Caki2 (cell line): ENCODE measurements around the gene SIGLEC7. TPM values are rescaled to one million over a fixed set of nuclear protein-coding genes. Genes with fewer than 3 reads are reported as not detected.
"Not testable (repeated sequence)": the region's sequence is repeated elsewhere in the genome, so short reads cannot be mapped to it uniquely, and the experiment has no call there.

Source experiments
- DNase-seq: peaks from one replicate; pipeline ENCODE4 v3.0.0-alpha.2; 2015; ENCODE audit warnings: low read depth
- in situ Hi-C: cut with HindIII; loops from 2 replicates; pipeline ENCODE4 v1.10.0; 2016; ENCODE audit warnings: low sequenced_read_pairs, low pct_unique_long_range_greater_than_20kb, mixed read lengths
- total RNA-seq: library from RNA; depleted of rRNA; stranded (reverse); fragments of >200 nt; shearing (Covaris generic); gene quantifications from 2 replicates; pipeline ENCODE4 v1.2.3, GENCODE V29; 2014; ENCODE audit warnings: low replicate concordance

SIGLEC7 gene
- total RNA-seq, 1 experiment from 2014 or later: not detected

DNA sequence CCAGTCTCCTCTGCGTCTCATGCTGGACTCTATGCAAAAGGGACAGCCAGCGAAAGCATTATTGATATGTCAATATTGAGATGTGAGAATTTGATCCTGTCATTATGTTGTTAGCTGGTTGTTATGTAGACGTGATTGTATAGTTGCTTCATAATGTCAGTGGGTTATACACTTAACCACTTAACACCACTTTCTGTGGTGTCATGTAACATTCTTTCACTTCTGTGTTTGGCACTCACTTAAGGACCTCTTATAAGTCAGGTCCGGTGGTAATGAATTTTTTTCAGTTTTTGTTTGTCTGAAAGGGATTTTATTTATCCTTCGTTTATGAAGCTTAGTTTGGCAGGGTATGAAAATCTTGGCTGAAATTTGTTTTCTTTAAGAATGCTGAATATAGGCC, 7.1 kb upstream of the SIGLEC7 start:
- in situ Hi-C loops: no loop called here
- DNase-seq: no peak

DNA sequence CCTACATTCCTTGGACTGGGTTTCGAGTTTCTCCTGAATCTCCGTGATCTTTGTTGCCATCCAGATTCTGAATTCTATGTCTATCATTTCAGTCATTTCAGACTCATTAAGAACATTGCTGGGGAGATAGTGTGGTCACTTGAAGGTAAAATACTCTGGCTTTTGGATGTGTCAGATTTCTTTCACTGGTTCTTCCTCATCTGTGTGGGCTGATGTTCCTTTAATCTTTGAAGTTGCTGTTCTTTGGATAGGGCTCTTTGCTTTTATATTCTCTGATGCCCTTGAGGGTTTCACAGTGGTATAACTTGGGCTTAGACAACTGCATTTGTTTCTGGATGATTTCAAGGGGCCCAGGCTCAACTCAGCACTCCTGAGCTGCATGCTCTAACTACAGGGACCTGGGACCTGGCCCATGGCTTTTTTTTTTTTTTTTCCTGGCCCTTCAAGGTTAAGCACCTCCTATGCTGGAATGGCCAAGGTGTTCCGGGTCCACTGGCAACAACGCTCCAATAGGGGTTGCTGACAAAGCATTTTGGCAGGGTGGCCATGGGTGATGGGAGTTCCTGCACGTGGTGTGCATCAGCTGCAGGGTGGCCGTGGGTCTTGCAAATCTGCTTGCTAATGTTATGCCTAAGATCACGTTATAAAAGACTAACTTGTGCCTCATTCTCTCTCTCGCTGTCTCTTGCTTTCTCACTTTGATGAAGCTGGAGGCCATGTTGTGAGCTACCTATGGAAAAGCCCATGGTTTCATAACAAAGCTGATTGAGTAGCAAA, 5.9 kb upstream of the SIGLEC7 start:
- no peak for DNase-seq
- in situ Hi-C loops: no loop called here

DNA sequence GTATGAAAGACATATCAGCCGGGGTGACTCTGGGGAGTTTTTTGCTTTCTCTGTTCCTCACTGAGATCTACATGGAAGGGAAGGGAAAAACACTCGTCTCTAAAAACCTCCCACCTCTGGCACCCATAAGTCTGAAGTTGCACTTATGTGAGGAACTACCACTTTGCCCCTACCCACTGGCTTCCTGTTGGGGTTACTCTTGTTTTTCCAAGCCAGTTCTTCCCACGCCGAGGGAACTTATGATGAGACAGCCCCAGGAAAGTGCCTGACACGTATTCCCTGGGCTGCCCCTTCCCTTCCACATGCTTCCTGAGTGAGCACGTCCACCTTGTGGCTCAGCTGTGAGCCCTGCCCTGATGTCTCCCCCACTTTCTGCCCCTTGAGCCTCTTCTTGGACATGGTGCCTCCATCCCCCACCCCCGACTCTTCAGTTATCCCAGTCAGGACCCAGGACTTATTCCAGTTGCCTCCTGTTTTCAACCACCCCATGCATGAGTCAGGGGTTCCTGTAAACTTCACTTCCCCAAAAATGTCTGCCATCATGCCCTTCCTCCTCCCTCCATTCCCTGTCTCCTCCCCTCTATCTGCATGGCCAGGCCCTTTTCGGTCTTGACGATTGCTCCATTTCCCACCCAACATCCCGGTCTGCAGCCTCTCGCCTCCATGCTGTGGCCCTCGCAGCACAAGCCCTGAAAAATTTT, 5.1 kb upstream of the SIGLEC7 start:
- in situ Hi-C loops: no loop called here
- no peak for DNase-seq

DNA sequence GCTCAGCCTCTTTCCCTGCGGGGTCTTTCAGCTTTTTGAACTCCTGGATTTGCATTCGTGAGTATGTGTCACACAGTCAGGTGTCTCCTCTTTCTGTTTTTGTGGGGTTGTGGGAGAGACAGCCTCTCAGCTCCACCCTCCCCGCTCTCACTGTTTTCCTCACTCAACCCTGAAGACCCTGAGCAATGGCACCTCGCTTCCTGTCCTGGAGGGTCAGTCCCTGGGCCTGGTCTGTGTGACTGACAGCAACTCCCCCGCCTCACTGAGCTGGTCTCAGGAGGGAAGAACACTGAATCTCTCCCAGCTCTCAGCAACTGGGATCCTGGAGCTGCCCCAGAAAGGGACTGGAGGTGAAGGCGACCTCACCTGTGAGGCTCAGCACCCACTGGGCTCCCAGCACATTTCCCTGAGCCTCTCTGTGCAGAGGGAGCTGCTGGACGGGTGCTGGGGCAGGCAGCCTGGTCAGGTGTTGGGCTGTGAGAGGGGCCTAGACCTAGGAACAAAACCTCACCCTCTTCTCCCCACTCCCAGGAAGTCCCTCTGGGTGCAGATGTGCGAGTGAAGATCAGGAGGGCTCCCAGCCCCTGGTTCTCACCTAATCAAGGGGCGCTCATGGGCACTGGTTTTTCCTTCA, 4.2 kb upstream of the SIGLEC7 start:
- in situ Hi-C loops: no loop called here
- no peak for DNase-seq

DNA sequence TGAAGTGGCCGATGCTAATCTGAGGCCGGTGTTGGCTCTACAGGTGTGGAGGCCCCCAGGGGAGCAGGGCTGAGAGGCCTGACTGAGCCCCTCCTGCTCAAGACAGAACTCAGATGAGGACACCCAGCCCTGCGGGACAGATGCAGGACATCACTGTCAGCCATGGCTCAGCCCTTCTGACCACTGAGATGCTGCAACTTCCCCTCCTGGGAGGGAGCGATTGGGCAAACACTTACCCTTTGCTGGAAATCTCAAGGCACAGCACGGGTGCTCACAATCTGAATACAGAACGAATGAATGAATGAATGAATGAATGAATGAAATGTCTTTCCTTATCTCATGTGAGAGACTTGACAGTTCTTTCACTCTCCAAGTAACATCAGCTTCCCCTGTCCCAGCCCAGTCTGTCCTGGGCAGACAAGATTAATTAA, 3.5 kb upstream of the SIGLEC7 start:
- in situ Hi-C loops: no loop called here

DNA sequence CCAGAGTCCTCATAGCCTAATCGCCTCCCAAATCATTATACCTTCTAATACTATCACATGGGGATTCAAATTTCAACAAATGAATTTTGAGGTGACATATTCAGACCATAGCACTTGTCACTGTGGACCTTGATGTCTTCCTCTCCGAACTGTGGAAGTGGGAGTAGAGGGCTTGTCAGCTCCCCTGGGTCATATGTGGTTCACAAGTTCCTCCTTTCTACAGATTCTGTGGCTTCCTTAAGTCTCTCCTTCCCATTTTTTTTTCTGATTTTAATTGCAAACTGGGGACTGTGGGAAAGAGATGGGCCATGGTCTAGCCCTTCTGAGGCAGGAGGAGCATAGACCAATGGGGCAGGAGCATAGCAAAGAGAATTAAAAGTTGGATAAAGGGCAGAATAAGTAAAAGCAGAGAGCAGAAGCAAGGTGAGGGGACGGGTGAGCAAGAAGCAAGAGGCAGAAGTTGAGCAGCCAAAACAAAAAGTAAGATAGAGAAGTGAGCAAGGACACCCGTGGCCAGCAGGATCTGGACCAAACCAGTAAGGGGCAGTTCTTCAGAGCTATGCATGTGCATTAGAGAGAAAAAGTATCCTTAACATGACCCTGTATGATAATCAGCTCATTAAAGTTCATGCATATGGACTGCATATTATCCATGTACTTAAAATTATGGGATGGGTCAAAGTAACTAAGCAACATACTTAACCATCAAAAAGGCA, 2.6 kb upstream of the SIGLEC7 start:
- in situ Hi-C loops: no loop called here
- DNase-seq: no peak

More for the DNA sequence above, 3.5 kb upstream of the SIGLEC7 start:
- no peak for DNase-seq

DNA sequence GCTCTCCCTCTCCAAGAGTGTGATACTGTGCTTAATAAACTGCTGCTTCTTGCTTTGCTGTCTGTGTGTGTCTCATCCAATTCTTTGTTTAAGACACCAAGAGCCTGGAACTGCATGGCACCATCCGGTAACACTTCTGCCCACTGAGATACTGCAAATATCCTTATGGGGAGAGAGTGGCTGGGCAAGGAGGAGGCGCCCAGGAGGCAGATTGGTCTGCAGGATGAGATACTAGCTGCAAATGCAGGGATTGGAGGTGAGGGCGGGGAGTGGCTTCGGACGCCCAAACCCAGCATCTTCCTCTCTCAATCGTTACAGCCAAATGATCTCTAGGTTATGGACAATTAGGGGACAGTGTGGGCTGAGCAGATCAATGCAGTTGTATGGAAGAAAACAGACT, 1.7 kb upstream of the SIGLEC7 start:
- no peak for DNase-seq
- in situ Hi-C loops: no loop called here

DNA sequence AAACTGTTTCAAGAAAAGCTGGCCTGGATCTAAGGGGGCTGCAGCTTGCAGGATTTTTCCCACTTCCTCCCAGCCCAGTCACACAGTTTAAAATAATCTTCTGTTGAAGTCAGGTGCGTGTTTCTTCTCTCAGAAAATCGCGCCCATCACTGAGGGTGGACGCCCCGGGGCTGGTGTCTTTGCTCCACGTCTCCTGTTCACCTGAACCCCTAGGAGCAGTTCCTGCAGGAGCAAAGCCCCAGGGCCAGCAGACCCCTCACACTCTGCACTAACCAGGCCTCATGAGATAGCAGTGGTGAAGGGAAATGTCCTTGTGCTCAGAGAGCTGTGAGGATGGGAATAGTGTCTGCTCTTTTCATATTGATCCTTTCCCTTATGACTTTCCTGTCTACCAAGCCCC, 920 bp upstream of the SIGLEC7 start:
- DNase-seq: no peak
- in situ Hi-C loops: no loop called here

DNA sequence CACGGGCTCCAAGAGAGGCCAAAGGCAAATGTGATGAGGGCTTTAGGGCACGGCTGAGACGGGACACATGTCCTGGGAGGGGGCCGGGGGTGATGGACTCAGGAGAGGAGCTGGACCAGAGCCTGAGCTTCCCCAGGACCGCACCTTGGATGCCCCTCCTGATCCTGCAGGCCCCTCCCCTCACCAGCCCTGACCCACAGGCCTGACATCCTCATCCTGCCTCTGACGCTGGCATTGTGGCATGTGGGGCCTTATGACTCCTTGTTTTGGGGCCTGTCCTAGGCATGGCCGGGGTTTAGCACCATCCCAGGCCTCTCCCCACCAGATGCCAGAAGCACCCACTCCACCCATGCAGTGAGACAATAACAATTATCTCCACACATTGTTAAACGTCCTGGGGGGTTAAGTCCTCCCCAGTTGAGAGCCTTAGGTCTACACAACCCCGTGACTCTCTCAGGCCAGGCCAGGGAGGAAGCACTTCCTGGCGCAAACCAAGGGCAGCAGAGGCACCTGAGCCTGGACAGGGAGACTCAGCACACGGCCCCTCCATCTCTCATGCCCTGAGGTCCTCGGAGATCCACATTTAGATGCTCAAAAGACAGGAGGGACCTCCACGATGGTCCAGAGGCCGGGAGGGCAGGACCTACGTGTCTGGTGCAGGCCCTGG, 841 bp downstream of the SIGLEC7 start:
- DNase-seq, in situ Hi-C loops: not testable (repeated sequence)

DNA sequence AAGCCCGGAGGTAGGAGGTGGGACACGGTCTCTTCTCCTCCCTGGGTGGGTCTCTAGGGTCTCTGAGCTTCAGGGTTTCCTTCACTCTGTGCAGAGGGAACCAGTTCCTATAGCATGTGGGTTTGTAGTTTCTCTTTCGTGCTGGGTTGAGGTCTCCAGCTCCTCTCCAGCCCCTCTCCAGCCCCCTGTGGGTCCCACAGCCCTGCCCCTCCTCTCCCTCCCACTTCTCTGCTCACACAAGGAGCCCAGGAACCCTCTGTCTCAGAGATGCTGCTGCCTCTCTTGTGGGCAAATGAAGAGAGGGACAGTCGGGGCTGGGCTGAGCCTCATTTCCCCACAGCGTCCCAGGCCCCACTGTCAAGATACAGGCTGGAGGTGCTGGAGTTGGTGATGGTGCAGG, 1.4 kb downstream of the SIGLEC7 start:
- DNase-seq: no peak
- in situ Hi-C loops: no loop called here

DNA sequence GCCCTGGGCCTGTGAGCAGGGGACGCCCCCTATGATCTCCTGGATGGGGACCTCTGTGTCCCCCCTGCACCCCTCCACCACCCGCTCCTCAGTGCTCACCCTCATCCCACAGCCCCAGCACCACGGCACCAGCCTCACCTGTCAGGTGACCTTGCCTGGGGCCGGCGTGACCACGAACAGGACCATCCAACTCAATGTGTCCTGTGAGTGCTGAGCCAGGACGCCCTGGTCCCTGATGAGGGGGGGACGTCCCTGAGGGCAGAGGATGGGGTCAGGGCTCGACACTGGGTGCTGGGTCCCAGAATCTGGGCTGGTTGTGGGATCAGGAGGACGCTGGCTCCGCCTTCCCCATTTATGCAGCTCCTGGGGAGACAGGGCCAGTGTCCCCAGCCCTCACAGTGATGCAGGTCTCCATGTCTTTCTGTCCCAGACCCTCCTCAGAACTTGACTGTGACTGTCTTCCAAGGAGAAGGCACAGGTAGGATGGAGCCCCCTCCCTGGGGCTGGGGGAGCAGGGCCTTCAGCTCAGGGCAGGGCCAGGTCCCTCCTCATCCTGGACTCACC, 2.5 kb downstream of the SIGLEC7 start:
- in situ Hi-C loops: no loop called here
- no peak for DNase-seq

DNA sequence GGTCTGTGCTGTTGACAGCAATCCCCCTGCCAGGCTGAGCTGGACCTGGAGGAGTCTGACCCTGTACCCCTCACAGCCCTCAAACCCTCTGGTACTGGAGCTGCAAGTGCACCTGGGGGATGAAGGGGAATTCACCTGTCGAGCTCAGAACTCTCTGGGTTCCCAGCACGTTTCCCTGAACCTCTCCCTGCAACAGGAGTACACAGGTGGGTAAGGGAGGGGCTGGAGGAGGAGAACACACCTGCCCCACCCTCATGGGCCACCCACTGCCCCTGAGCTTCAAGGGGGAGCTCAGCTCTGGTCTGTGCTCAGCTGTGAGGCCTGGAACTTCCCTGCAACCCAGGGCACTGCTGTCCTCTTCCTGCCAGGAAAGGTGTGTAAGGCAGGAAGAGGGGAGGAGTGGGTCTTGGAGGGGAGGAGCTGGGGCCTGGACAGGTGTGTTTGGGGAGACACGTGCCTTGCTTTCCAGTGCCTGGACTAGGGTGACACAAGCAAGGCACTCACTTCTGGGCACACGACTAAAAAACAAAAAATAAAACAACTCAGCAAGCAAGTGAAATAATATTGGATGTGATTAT, 3.9 kb downstream of the SIGLEC7 start:
- no peak for DNase-seq
- in situ Hi-C loops: no loop called here

DNA sequence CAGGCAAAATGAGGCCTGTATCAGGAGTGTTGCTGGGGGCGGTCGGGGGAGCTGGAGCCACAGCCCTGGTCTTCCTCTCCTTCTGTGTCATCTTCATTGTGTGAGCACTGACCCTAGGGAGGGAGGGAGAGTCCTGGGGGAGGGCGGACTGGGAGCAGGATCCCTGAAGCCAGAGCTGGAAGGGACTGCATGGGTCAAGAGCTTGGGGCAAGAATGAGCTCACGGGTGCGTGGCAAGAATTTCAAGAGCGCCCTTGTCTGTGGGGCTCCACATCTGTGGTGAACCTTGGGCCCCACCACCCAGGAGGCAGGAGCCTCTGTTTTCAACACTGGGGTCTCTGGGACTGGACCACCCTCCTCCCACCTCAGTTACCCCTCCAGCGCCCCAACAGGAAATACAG, 4.7 kb downstream of the SIGLEC7 start:
- in situ Hi-C loops: no loop called here
- DNase-seq: no peak

DNA sequence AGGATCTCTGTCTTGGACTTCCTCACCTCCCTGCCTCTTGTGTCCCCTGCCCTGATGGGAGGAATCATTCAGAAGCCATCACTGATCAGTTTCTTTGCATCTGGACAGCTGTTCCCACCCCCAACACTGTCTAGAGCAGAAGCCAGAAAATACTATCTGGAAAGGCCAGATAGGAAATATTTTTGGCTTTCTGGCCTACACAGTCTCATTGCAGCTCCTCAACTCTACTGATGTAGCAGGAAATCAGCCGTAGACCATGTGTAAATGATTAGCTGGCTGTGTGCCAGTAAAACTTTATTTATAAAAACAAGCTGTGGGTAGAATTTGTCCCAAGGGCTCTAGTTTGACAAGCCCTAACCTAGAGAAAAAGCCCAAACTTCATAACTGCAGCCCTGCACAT, 5.6 kb downstream of the SIGLEC7 start:
- in situ Hi-C loops: no loop called here
- DNase-seq: no peak

DNA sequence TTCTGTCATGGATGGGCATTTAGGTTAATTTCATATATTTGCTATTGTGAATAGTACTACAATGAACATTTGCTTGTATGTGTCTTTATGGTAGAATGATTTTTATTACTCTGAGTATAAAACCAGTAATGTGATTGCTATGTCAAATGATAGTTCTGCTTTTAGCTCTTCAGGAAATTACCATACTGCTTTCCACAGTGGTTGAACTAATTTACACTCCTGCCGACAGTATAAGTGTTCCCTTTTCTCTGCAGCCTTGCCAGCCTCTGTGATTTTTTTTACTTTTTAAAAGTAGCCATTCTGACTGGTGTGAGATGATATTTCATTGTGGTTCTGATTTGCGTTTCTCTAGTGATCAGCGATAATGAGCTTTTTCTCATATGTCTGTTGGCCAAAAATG, 6.5 kb downstream of the SIGLEC7 start:
- in situ Hi-C loops: no loop called here
- DNase-seq: no peak

DNA sequence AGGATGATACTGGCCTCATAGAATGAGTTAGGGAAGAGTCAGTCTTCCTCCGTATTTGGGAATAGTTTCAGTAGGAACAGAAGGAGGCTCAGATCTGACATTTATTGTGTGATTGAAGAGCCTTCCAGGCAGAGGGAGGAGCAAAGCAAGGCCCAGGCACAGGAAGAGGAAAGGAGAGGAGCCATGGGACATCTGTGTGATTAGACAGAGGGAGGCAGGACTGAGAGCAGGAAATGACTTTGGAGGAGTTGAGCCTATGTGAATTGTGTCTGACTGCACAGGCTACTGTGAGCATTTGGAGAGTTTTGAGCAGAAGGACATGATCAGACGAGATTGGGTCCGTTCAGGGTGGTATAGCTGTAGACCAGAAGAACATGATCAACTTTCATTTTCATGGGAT, 8.5 kb downstream of the SIGLEC7 start:
- in situ Hi-C loops: no loop called here

DNA sequence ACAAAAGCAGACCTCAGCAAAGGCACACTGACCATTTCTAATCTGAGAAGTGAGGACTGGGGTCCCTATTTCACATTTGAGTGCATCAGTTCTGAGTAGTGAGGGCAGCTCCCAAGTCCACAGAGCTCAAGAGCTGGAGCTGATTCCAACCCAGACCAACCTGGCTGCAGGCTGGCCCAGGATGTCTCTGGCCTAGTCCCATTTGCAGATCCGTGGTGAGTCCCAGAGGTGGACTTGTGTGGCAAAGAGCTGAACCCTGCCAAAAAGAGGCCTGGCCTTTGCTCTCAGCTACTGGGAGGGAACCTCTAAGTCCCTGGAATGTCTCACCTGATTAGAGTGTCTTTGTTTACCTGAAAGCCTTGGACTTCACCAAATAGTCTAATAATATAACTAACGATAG, 14.6 kb downstream of the SIGLEC7 start:
- in situ Hi-C loops: no loop called here
- DNase-seq: no peak

More for the DNA sequence above, 8.5 kb downstream of the SIGLEC7 start:
- DNase-seq: no peak

DNA sequence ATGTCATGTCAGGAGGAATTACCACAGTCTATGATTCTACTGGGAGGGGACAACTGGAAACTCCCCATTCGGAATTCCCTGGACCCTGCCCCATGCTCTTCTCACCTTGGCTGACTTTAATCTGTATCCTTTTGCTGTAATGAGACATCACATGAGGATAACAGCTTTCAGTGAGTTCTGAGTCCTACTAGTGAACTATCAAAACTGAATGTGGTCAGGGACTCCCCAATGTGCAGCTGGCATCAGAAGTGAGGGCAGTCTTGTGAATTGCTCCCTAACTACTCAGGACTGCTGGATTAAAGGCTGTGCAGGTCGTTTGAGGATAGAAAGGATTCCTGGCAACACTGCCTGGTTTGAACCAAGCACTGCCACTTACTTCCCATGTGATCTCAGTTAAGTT, 15.2 kb downstream of the SIGLEC7 start:
- in situ Hi-C loops: no loop called here

More for the DNA sequence above, 15.2 kb downstream of the SIGLEC7 start:
- DNase-seq: no peak
